ENCODE measurements around the gene BCOR. TPM values are rescaled to one million over a fixed set of nuclear protein-coding genes. Genes with fewer than 3 reads are reported as not detected.

Gene BCOR
- total and polyA plus RNA-seq, 2 of the 4 experiments (the other 2 are of a cell fraction): 7.5 to 9.0 TPM

- in situ Hi-C loops (cut with MboI; ENCODE audit: low sequenced_read_pairs): no loop called here
- H4K5ac ChIP-seq (ENCODE audit: low read depth, low read length): no peak overlapping the region
- H3K56ac ChIP-seq (ENCODE audit: extremely low read depth, insufficient read depth, low read length): no peak overlapping the region
- no peak overlapping the region for H4K91ac ChIP-seq (ENCODE audit: insufficient read depth, low read depth, low read length)
- no peak overlapping the region for H2AK5ac ChIP-seq (ENCODE audit: low read depth, low read length)
- no peak overlapping the region for H2BK5ac ChIP-seq (ENCODE audit: low read depth, low read length, poor library complexity, severe bottlenecking)
- H4K8ac ChIP-seq (ENCODE audit: low read depth in 2 of 2, low read length in 2 of 2): no peak overlapping the region
- WGBS, 2 experiments (ENCODE audit: extremely low coverage in 2 of 2, insufficient read length in 1 of 2): 86% methylated on average over 13 of the region's 26 CpGs; no CpG with 5 or more reads in 1 of the 2 experiments
- H2BK20ac ChIP-seq (ENCODE audit: low read depth, low read length): no peak overlapping the region
- H3K9ac ChIP-seq (ENCODE audit: low read depth, low read length): no peak overlapping the region
- TF ChIP-seq RCOR1 (IDR thresholded peaks at IDR 0.05; ENCODE audit: insufficient replicate concordance, low read length): no peak
- no peak for TF ChIP-seq RFX5 (IDR thresholded peaks at IDR 0.05; ENCODE audit: low read depth, low read length)
- TF ChIP-seq RAD21 (IDR thresholded peaks at IDR 0.05; ENCODE audit: low read length): no peak
- no peak for TF ChIP-seq SMC3 (IDR thresholded peaks at IDR 0.05; ENCODE audit: low read depth, low read length)
- no peak for TF ChIP-seq ELK1 (IDR thresholded peaks at IDR 0.05; ENCODE audit: borderline replicate concordance, low read depth, low read length)
- H2BK15ac ChIP-seq (ENCODE audit: low read depth, low read length): no peak overlapping the region
- H3K36me3 ChIP-seq (ENCODE audit: control insufficient read depth, insufficient read depth, low read length): peaks cover 41% of the 10 kb centered on the region
- ATAC-seq (ENCODE audit: low read depth) (no peak), DNase-seq (no peak)
- no peak overlapping the region for H3K4me2 ChIP-seq (ENCODE audit: low read depth, low read length)
- intact Hi-C loops (cut with micrococcal nuclease): no loop called here
- no peaks in the 10 kb centered on the region; the same call in 1 of the 2 replicates for H3K9me3 ChIP-seq (ENCODE audit: control insufficient read depth, insufficient read depth, low read length)
- dilution Hi-C loops (cut with HindIII; ENCODE audit: low sequenced_read_pairs, unreplicated experiment): no loop called here
- H2AK9ac ChIP-seq (replicated peaks; ENCODE audit: low read depth, low read length, poor library complexity): no peak overlapping the region
- H3K18ac ChIP-seq (ENCODE audit: low read depth, low read length): no peak overlapping the region
- CTCF ChIA-PET: no interaction called here
- H3K79me1 ChIP-seq (ENCODE audit: low read depth in 1 of 2, low read length in 2 of 2): peaks cover 3 to 16% of the 10 kb centered on the region in 2 experiments; a peak in 3 of 4 replicates
- H3K4ac ChIP-seq (ENCODE audit: low read depth, low read length): no peak overlapping the region
- no peak overlapping the region for H3K4me3 ChIP-seq (ENCODE audit: insufficient read depth, low read depth, low read length)
- no peak overlapping the region for H3K27ac ChIP-seq (ENCODE audit: insufficient read depth, low read length)
- POLR2A ChIA-PET (ENCODE audit: unreplicated experiment): no interaction called here
- H3K14ac ChIP-seq (replicated peaks; ENCODE audit: low read depth, low read length): no peak overlapping the region
- H3K23ac ChIP-seq (ENCODE audit: low read depth, low read length): no peak overlapping the region
- no peak overlapping the region for H2AFZ ChIP-seq (replicated peaks; ENCODE audit: low read length, poor library complexity)
- BruUV-seq (replicated peaks): no TSS peak
- H3K9me1 ChIP-seq (ENCODE audit: insufficient read depth, low read length): 0 out of 2 replicates have a peak, but pooled peaks cover 3% of the 10 kb centered on the region
- no peaks in the 10 kb centered on the region; the same call in 1 of the 2 replicates for H3K27me3 ChIP-seq (ENCODE audit: control insufficient read depth, insufficient read depth, low read length)
- H2BK120ac ChIP-seq (ENCODE audit: low read depth, low read length): no peak overlapping the region
- peaks cover 6% of the 10 kb centered on the region; the same call in 1 of the 2 replicates for H4K20me1 ChIP-seq (ENCODE audit: insufficient read depth, low read length)
- no peaks in the 10 kb centered on the region for H3K4me1 ChIP-seq (ENCODE audit: control insufficient read depth, insufficient read depth, low read length)
Observed at GRCh38 chrX:40073439-40074054, 24.2 kb downstream of the BCOR start.
